ENCODE measurements around the gene CAB39. TPM values are rescaled to one million over a fixed set of nuclear protein-coding genes. Genes with fewer than 3 reads are reported as not detected.
A peak's percentile ranks its signal among the peaks of the same experiment; 100 is the strongest.

CAB39 gene
- total RNA-seq, 1 donor: 53.2 TPM

GRCh38 chr2:230737791-230738226 is 25.2 kb downstream of the CAB39 start:
- Histone ChIP-seq H2AFZ (ENCODE audit: low read length) (no peak overlapping the region), H3K4me3 (ENCODE audit: insufficient read depth, low read length) (no peak overlapping the region), H3K9me3 (ENCODE audit: low read depth, low read length) (no peaks in the 10 kb centered on the region), H4K20me1 (ENCODE audit: insufficient read depth, low read length) (peaks cover 49% of the 10 kb centered on the region), H3K27ac (ENCODE audit: low read depth, low read length) (peak overlapping the region; percentile 4), H3K4me1 (ENCODE audit: insufficient read depth, low read length) (peaks cover 8% of the 10 kb centered on the region), H3K4me2 (ENCODE audit: insufficient read depth, low read length) (no peak overlapping the region), H3K79me2 (ENCODE audit: insufficient read depth, low read length) (peaks cover 96% of the 10 kb centered on the region), H3K27me3 (ENCODE audit: insufficient read depth, low read length) (no peaks in the 10 kb centered on the region), H3K36me3 (ENCODE audit: insufficient read depth, low read length) (peaks cover 6% of the 10 kb centered on the region)
- peak; percentile 62 for DNase-seq (ENCODE audit: insufficient read length, low spot score, missing footprints)
- no peak for TF ChIP-seq CTCF (IDR thresholded peaks at IDR 0.05; ENCODE audit: extremely low read depth, low read depth, low read length)

- Histone ChIP-seq H3K36me3 (ENCODE audit: insufficient read depth, low read length) (peaks cover 6% of the 10 kb centered on the region), H2AFZ (ENCODE audit: low read length) (no peak overlapping the region), H4K20me1 (ENCODE audit: insufficient read depth, low read length) (peaks cover 52% of the 10 kb centered on the region), H3K4me1 (ENCODE audit: insufficient read depth, low read length) (peaks cover 8% of the 10 kb centered on the region), H3K79me2 (ENCODE audit: insufficient read depth, low read length) (peaks cover 95% of the 10 kb centered on the region), H3K27ac (ENCODE audit: low read depth, low read length) (peak overlapping the region; percentile 4), H3K9me3 (ENCODE audit: low read depth, low read length) (no peaks in the 10 kb centered on the region), H3K4me3 (ENCODE audit: insufficient read depth, low read length) (no peak overlapping the region), H3K27me3 (ENCODE audit: insufficient read depth, low read length) (no peaks in the 10 kb centered on the region), H3K4me2 (ENCODE audit: insufficient read depth, low read length) (peak overlapping the region; percentile 12)
- DNase-seq (ENCODE audit: insufficient read length, low spot score, missing footprints): no peak
- no peak for TF ChIP-seq CTCF (IDR thresholded peaks at IDR 0.05; ENCODE audit: extremely low read depth, low read depth, low read length)
Measured at GRCh38 chr2:230738391-230738811, 25.8 kb downstream of the CAB39 start.

GRCh38 chr2:230738924-230739323 is 26.3 kb downstream of the CAB39 start:
- no peaks in the 10 kb centered on the region for H3K9me3 ChIP-seq (ENCODE audit: low read depth, low read length)
- H2AFZ ChIP-seq (ENCODE audit: low read length): no peak overlapping the region
- no peak overlapping the region for H3K4me2 ChIP-seq (ENCODE audit: insufficient read depth, low read length)
- H3K79me2 ChIP-seq (ENCODE audit: insufficient read depth, low read length): peaks cover 92% of the 10 kb centered on the region
- no peaks in the 10 kb centered on the region for H3K27me3 ChIP-seq (ENCODE audit: insufficient read depth, low read length)
- DNase-seq (ENCODE audit: insufficient read length, low spot score, missing footprints): no peak
- no peak overlapping the region for H3K27ac ChIP-seq (ENCODE audit: low read depth, low read length)
- no peak overlapping the region for H3K4me3 ChIP-seq (ENCODE audit: insufficient read depth, low read length)
- no peak for TF ChIP-seq CTCF (IDR thresholded peaks at IDR 0.05; ENCODE audit: extremely low read depth, low read depth, low read length)
- H4K20me1 ChIP-seq (ENCODE audit: insufficient read depth, low read length): peaks cover 50% of the 10 kb centered on the region
- peaks cover 6% of the 10 kb centered on the region for H3K36me3 ChIP-seq (ENCODE audit: insufficient read depth, low read length)
- H3K4me1 ChIP-seq (ENCODE audit: insufficient read depth, low read length): peaks cover 8% of the 10 kb centered on the region

- Histone ChIP-seq H3K27me3 (ENCODE audit: insufficient read depth, low read length) (no peaks in the 10 kb centered on the region), H3K79me2 (ENCODE audit: insufficient read depth, low read length) (peaks cover 92% of the 10 kb centered on the region), H3K4me2 (ENCODE audit: insufficient read depth, low read length) (no peak overlapping the region), H3K9me3 (ENCODE audit: low read depth, low read length) (no peaks in the 10 kb centered on the region), H3K4me1 (ENCODE audit: insufficient read depth, low read length) (peaks cover 11% of the 10 kb centered on the region), H3K4me3 (ENCODE audit: insufficient read depth, low read length) (no peak overlapping the region), H4K20me1 (ENCODE audit: insufficient read depth, low read length) (peaks cover 42% of the 10 kb centered on the region), H3K27ac (ENCODE audit: low read depth, low read length) (no peak overlapping the region), H2AFZ (ENCODE audit: low read length) (no peak overlapping the region), H3K36me3 (ENCODE audit: insufficient read depth, low read length) (peaks cover 6% of the 10 kb centered on the region)
- no peak for TF ChIP-seq CTCF (IDR thresholded peaks at IDR 0.05; ENCODE audit: extremely low read depth, low read depth, low read length)
- DNase-seq (ENCODE audit: insufficient read length, low spot score, missing footprints): peak; percentile 62
Measured at GRCh38 chr2:230739961-230740360, 27.3 kb downstream of the CAB39 start.

Measured in osteoblast (primary cell).